Cerebellar cortex (tissue), 1 donor: Measurements from ENCODE around the gene EML3.
"Not testable (repeated sequence)": the region's sequence is repeated elsewhere in the genome, so short reads cannot be mapped to it uniquely, and the experiment has no call there.

Experiments
- DNase-seq: peaks from one replicate; pipeline ENCODE4 v3.0.0-alpha.2; 2015; ENCODE audit warnings: low spot score

Gene EML3

GRCh38 chr11:62595124-62595523 is 17.5 kb downstream of the EML3 start:
- DNase-seq: no peak

DNA sequence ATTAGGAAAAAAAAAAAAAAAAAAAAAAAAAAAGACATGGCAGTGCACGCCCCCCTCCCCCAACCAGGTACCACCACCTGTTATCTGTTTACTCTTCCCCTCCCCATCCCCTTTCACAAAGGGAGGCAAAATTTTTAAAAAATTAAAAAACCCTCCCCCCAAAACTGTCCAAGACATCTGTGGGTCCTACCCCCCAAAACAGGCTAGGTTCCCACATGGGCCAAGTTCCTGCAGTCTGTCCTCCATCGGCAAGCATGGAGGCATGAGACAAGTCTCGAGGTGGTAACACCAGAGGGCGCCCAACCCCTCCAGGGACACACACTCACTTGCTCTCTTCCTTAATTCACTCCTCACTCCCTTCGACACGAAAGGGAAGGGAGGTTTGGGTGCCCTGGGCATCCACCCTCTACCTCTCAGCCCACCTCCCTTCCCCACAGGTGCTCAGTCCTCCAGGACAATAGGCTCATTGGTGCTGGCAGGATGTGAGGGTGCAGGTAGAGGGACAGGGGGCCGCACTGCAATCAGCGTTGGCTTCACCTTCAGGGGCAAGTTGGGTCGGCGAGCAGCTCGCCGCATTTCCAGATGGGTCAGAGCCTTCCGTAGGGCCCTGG is 19.0 kb downstream of the EML3 start:
- DNase-seq: peak; percentile 79

- DNase-seq: no peak
Observed at GRCh38 chr11:62592989-62593421, 19.6 kb downstream of the EML3 start.

GRCh38 chr11:62592146-62592815 is 20.3 kb downstream of the EML3 start:
- peak; percentile 40 for DNase-seq

DNA sequence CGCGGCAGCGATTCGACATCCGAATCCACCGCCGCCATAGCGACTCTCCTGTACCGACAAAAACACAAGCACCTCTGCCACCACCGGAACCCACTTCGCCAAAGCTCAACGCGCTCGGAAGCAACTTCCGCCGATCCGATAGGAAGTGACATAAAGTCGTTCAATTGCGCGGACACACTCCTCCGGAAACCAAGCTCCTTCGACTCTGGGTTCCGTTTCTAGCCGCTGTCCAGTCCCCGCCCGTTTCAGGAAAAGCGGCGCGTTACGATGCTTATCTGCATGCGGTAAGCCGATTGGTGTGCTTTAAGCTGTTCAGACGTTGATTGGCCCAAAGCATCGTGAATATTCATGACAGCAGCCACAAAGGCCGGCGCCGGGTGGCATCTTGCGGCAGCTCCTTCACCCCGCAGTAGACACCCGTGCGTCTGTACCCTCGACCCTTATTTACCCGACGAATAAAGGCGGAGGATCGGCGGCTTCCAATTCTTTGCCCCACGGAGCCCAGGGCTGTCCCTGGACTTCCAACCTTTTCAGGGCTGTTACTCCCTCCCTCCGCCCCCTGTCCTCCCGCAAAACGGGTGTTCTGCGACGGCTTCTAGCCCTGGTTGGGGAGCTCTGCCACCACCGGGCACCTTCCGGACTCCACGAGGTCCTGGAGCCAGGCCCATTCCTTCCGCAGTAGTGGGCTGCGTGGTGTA is 21.0 kb downstream of the EML3 start, which contains the start of gene TUT1:
TSS of gene TUT1 (minus strand) at position 76 of the 698 bp plus-strand sequence. CDS start at position 38, 38 bp downstream.
- DNase-seq: peak; percentile 100

- DNase-seq: no peak
Observed at GRCh38 chr11:62588966-62589637, 23.5 kb downstream of the EML3 start.

- not testable (repeated sequence) for DNase-seq
Observed at GRCh38 chr11:62585356-62585755, 27.2 kb downstream of the EML3 start.

- not testable (repeated sequence) for DNase-seq
Observed at GRCh38 chr11:62581735-62582134, 30.8 kb downstream of the EML3 start.

- DNase-seq: no peak
Observed at GRCh38 chr11:62580959-62581715, 31.4 kb downstream of the EML3 start.

- no peak for DNase-seq
Observed at GRCh38 chr11:62579252-62579651, 33.3 kb downstream of the EML3 start.

GRCh38 chr11:62578541-62578940 is 34.0 kb downstream of the EML3 start:
- no peak for DNase-seq

GRCh38 chr11:62577046-62577714 is 35.4 kb downstream of the EML3 start:
- DNase-seq: no peak

- DNase-seq: no peak
Observed at GRCh38 chr11:62575837-62576236, 36.7 kb downstream of the EML3 start.

DNA sequence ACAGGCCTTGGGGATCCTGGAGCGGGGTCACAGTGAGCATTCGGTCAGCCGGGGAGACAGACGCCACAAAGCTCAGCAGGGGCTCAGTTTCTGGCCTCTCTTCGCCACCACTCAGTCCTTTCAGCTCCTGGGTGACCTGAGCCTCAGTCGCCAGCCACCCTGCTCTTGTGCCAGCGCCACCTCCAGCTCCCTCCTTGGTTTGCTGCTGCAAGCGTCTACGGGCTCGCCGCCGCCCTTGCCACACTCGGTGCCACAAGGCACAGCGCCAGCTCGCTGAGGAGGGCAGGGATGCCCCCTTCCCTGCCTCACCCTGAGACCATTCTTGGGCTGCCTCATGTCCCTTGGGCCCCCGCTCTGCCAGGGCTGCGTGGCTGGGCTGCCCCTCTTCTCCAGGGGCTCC is 37.4 kb downstream of the EML3 start:
- DNase-seq: no peak

DNA sequence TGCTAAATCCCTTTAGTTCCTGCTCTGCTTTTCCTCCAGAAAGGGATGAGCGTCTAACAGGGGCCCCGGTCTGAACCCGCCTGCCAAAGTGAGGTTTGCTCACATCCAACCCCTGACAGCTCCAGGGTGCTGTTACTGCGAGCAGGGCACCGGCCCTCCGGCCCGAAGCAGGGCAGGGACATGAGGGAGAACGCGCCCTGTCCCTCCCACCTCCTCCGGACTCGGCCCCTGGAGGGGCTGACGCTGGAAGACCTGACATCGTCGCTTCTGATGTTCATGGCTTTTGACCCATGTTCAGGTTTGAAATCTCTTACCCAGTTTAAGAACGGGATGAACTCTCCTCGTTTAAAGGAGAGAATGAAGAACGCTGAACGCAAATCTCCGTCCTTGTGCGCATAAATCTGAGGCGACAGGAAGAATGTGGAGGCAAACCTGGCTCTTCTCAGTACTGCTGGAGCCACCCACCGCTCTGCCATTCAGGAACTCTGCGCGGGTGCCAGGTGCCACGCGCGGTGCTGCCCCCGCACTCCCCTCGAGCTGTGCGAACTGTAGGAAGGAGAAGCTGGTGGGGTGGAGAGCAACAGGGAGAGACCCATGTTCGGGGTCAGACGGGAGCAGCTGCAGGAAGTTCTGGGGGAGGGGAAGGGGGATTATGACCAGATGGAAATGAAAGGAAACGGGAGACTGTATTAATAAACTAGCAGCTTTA is 38.1 kb downstream of the EML3 start:
- DNase-seq: no peak

GRCh38 chr11:62573592-62574362 is 38.8 kb downstream of the EML3 start, which contains the start of gene EEF1G:
EEF1G (minus strand) TSS chr11:62573891; CDS start chr11:62573842, 49 bp downstream.
- peak; percentile 100 for DNase-seq

DNA sequence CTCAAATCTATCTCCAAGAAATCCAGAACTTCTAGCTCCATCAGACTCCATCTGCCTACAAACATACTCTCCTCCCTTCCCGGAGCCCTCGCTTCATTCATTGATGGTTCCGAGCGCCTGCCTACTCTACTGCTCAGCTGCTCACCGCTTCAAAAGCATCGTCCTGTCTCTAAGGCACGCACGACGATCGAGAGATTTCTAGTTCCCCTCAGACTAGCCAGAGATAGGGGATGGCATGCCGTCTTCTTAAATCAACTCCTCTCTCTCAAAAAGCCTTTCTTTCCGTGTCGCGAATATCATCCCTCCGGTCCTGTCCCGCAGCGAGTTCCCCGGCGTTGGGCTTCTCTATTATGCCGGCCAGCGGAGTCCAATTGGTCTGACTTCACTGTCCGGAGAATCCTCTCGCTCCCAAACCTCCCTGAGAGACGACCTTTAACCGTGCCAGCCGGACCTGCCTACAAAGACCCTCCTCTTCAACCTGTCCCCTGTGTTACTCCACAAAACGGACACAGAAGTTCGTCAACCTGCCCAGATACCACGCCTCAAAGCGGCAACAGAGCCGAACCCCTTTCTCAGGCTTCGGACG is 39.5 kb downstream of the EML3 start:
- no peak for DNase-seq

- DNase-seq: no peak
Observed at GRCh38 chr11:62572431-62572830, 40.1 kb downstream of the EML3 start.

- not testable (repeated sequence) for DNase-seq
Observed at GRCh38 chr11:62571493-62571892, 41.1 kb downstream of the EML3 start.
